ENCODE data around the gene DPH5. TPM values are rescaled to one million over a fixed set of nuclear protein-coding genes. Genes with fewer than 3 reads are reported as not detected.
"Not testable (repeated sequence)": the region's sequence is repeated elsewhere in the genome, so short reads cannot be mapped to it uniquely, and the experiment has no call there.

DPH5 gene
- polyA plus RNA-seq = 10 to 100 TPM; 30.2 to 32.8 (median 32.0) TPM

GRCh38 chr1:101025657-101026429 is at the start of gene DPH5:
DPH5 (minus strand) TSS chr1:101025784; CDS start chr1:101025443, 341 bp downstream.
- peaks cover 0 to 10% (median 4%) of the 10 kb centered on the region in 3 donors for H3K36me3 Mint-ChIP-seq
- no peaks in the 10 kb centered on the region for H3K9me3 Mint-ChIP-seq
- H3K27ac Mint-ChIP-seq = peak within 1 kb of the TSS; percentile 91 to 98 (median 97)
- DNase-seq = peak; percentile 87 to 89 (median 88)
- peaks cover 29 to 53% of the 10 kb centered on the region in 2 donors for H3K4me1 Mint-ChIP-seq
- H3K27me3 Mint-ChIP-seq (ENCODE audit: low read depth in 3 of 3) = peaks cover 0 to 15% (median 3%) of the 10 kb centered on the region in 3 donors
- peak within 1 kb of the TSS; percentile 90 to 99 (median 94) for H3K4me3 Mint-ChIP-seq

GRCh38 chr1:101073836-101074235 is 48.3 kb upstream of the DPH5 start:
- Mint-ChIP-seq H3K4me3 (no peak overlapping the region), H3K9me3 (no peaks in the 10 kb centered on the region), H3K4me1 (peaks cover 1 to 5% of the 10 kb centered on the region in 2 donors), H3K36me3 (peaks cover 0 to 27% (median 15%) of the 10 kb centered on the region in 3 donors), H3K27ac (no peak overlapping the region), H3K27me3 (ENCODE audit: low read depth in 3 of 3) (no peaks in the 10 kb centered on the region)
- no peak for DNase-seq

- peak overlapping the region in 1 of 6 donors; percentile 4 for H3K27ac Mint-ChIP-seq
- DNase-seq = no peak
- peaks cover 7 to 12% of the 10 kb centered on the region in 2 donors for H3K4me1 Mint-ChIP-seq
- peaks cover 0 to 1% (median 0%) of the 10 kb centered on the region in 3 donors for H3K27me3 Mint-ChIP-seq (ENCODE audit: low read depth in 3 of 3)
- H3K4me3 Mint-ChIP-seq = no peak overlapping the region
- peaks cover 0 to 17% (median 8%) of the 10 kb centered on the region in 3 donors for H3K36me3 Mint-ChIP-seq
- no peaks in the 10 kb centered on the region for H3K9me3 Mint-ChIP-seq
Observed at GRCh38 chr1:101071470-101071891, 45.9 kb upstream of the DPH5 start.

- peaks cover 16 to 29% of the 10 kb centered on the region in 2 donors for H3K4me1 Mint-ChIP-seq
- H3K9me3 Mint-ChIP-seq = no peaks in the 10 kb centered on the region
- no peak overlapping the region for H3K4me3 Mint-ChIP-seq
- no peak for DNase-seq
- peaks cover 0 to 1% (median 1%) of the 10 kb centered on the region in 3 donors for H3K27me3 Mint-ChIP-seq (ENCODE audit: low read depth in 3 of 3)
- H3K36me3 Mint-ChIP-seq = peaks cover 0 to 8% (median 3%) of the 10 kb centered on the region in 3 donors
- H3K27ac Mint-ChIP-seq = no peak overlapping the region
Observed at GRCh38 chr1:101069158-101069557, 43.6 kb upstream of the DPH5 start.

- not testable (repeated sequence) for H3K4me3 Mint-ChIP-seq; H3K27ac Mint-ChIP-seq; DNase-seq; H3K36me3 Mint-ChIP-seq; H3K9me3 Mint-ChIP-seq; H3K27me3 Mint-ChIP-seq (ENCODE audit: low read depth in 3 of 3)
- H3K4me1 Mint-ChIP-seq = peaks cover 21 to 35% of the 10 kb centered on the region in 2 donors
Observed at GRCh38 chr1:101066937-101067335, 41.4 kb upstream of the DPH5 start.

GRCh38 chr1:101066260-101066936 is 40.8 kb upstream of the DPH5 start:
- no peak for DNase-seq
- Mint-ChIP-seq H3K27ac (peak overlapping the region; percentile 2 to 68 (median 60)), H3K4me3 (no peak overlapping the region), H3K27me3 (ENCODE audit: low read depth in 3 of 3) (peaks cover 0 to 4% (median 1%) of the 10 kb centered on the region in 3 donors), H3K4me1 (peaks cover 21 to 35% of the 10 kb centered on the region in 2 donors), H3K9me3 (no peaks in the 10 kb centered on the region), H3K36me3 (peaks cover 0 to 8% (median 3%) of the 10 kb centered on the region in 3 donors)

- Mint-ChIP-seq H3K9me3 (no peaks in the 10 kb centered on the region), H3K4me3 (peak overlapping the region in 4 of 5 donors; percentile 3 to 42 (median 22)), H3K36me3 (peaks cover 3 to 8% (median 5%) of the 10 kb centered on the region in 3 donors), H3K4me1 (peaks cover 20 to 33% of the 10 kb centered on the region in 2 donors), H3K27me3 (ENCODE audit: low read depth in 3 of 3) (peaks cover 0 to 4% (median 1%) of the 10 kb centered on the region in 3 donors), H3K27ac (peak overlapping the region; percentile 2 to 80 (median 48))
- no peak for DNase-seq
Observed at GRCh38 chr1:101065575-101065974, 40.0 kb upstream of the DPH5 start.

GRCh38 chr1:101064697-101065096 is 39.1 kb upstream of the DPH5 start:
- no peak for DNase-seq
- H3K27me3 Mint-ChIP-seq (ENCODE audit: low read depth in 3 of 3) = peaks cover 0 to 4% (median 1%) of the 10 kb centered on the region in 3 donors
- H3K36me3 Mint-ChIP-seq = peaks cover 3 to 13% (median 8%) of the 10 kb centered on the region in 3 donors
- no peaks in the 10 kb centered on the region for H3K9me3 Mint-ChIP-seq
- H3K27ac Mint-ChIP-seq = peak overlapping the region in 2 of 6 donors; percentile 25 to 62
- peaks cover 20 to 29% of the 10 kb centered on the region in 2 donors for H3K4me1 Mint-ChIP-seq
- no peak overlapping the region for H3K4me3 Mint-ChIP-seq

- Mint-ChIP-seq H3K9me3 (no peaks in the 10 kb centered on the region), H3K36me3 (peaks cover 3 to 14% (median 11%) of the 10 kb centered on the region in 3 donors), H3K27ac (no peak overlapping the region), H3K27me3 (ENCODE audit: low read depth in 3 of 3) (peaks cover 0 to 3% (median 0%) of the 10 kb centered on the region in 3 donors), H3K4me3 (no peak overlapping the region), H3K4me1 (peaks cover 10 to 17% of the 10 kb centered on the region in 2 donors)
- no peak for DNase-seq
Observed at GRCh38 chr1:101060992-101061391, 35.4 kb upstream of the DPH5 start.

GRCh38 chr1:101059945-101060542 is 34.5 kb upstream of the DPH5 start:
- DNase-seq = no peak
- H3K27ac Mint-ChIP-seq = peak overlapping the region in 1 of 6 donors; percentile 10
- no peaks in the 10 kb centered on the region for H3K9me3 Mint-ChIP-seq
- peaks cover 0 to 3% (median 0%) of the 10 kb centered on the region in 3 donors for H3K27me3 Mint-ChIP-seq (ENCODE audit: low read depth in 3 of 3)
- no peak overlapping the region for H3K4me3 Mint-ChIP-seq
- peaks cover 5 to 11% of the 10 kb centered on the region in 2 donors for H3K4me1 Mint-ChIP-seq
- H3K36me3 Mint-ChIP-seq = peaks cover 4 to 14% (median 11%) of the 10 kb centered on the region in 3 donors

- no peak overlapping the region for H3K4me3 Mint-ChIP-seq
- no peaks in the 10 kb centered on the region for H3K9me3 Mint-ChIP-seq
- peaks cover 0 to 2% (median 2%) of the 10 kb centered on the region in 3 donors for H3K27me3 Mint-ChIP-seq (ENCODE audit: low read depth in 3 of 3)
- H3K27ac Mint-ChIP-seq = no peak overlapping the region
- H3K36me3 Mint-ChIP-seq = peaks cover 8 to 22% (median 18%) of the 10 kb centered on the region in 3 donors
- H3K4me1 Mint-ChIP-seq = peaks cover 0 to 5% of the 10 kb centered on the region in 2 donors
- no peak for DNase-seq
Observed at GRCh38 chr1:101055623-101056022, 30.0 kb upstream of the DPH5 start.

- Mint-ChIP-seq H3K9me3 (no peaks in the 10 kb centered on the region), H3K36me3 (peaks cover 9 to 14% (median 10%) of the 10 kb centered on the region in 3 donors), H3K4me3 (no peak overlapping the region), H3K27ac (no peak overlapping the region), H3K27me3 (ENCODE audit: low read depth in 3 of 3) (peaks cover 0 to 2% (median 2%) of the 10 kb centered on the region in 3 donors), H3K4me1 (peaks cover 0 to 5% of the 10 kb centered on the region in 2 donors)
- no peak for DNase-seq
Observed at GRCh38 chr1:101051688-101052638, 26.4 kb upstream of the DPH5 start.

Data from immature natural killer cell (primary cell).